MM.1S (cell line): Measurements from ENCODE around the gene NCOA5.

Experiments used
- EZH2 ChIP-seq: fragments of 300-600 bp; sonication (generic); optimal IDR thresholded peaks from 2 replicates; pipeline ENCODE3; 2017; ENCODE audit warnings: low read depth, mild to moderate bottlenecking, antibody characterized with exemption, low read length, mixed read lengths
- EZH2phosphoT487 ChIP-seq: fragments of 300-600 bp; sonication (generic); IDR thresholded peaks from 2 replicates; pipeline ENCODE4 v1.6.1; 2018; ENCODE audit warnings: antibody characterized with exemption, low read length
- TF ChIP-seq, protein P1 (sequence below): fragments of 300-600 bp; sonication (generic); IDR thresholded peaks from 2 replicates; pipeline ENCODE4 v1.5.1; 2016; ENCODE audit warnings: antibody characterized with exemption, low read length, mixed read lengths

DNA sequence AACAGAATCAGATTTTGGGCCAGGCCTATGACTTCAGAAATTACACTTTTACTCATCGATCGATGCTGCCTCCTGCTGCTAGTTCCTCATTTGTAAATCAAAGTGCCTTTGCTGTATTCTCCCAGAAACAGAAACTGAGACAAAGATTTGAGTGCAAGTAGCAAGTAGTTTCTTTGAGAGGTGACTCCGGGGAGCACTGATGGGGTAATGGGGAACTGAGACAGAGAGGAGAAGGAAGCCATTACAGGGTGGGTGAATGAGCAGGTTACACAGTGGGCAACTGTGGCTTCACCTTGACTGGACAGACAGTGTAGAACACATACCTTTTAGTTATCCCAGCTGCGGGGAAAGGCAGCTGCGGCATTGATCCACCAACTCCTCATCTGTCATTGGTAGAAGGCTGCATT, 18.7 kb upstream of the NCOA5 start:
- TF ChIP-seq, protein P1, sequence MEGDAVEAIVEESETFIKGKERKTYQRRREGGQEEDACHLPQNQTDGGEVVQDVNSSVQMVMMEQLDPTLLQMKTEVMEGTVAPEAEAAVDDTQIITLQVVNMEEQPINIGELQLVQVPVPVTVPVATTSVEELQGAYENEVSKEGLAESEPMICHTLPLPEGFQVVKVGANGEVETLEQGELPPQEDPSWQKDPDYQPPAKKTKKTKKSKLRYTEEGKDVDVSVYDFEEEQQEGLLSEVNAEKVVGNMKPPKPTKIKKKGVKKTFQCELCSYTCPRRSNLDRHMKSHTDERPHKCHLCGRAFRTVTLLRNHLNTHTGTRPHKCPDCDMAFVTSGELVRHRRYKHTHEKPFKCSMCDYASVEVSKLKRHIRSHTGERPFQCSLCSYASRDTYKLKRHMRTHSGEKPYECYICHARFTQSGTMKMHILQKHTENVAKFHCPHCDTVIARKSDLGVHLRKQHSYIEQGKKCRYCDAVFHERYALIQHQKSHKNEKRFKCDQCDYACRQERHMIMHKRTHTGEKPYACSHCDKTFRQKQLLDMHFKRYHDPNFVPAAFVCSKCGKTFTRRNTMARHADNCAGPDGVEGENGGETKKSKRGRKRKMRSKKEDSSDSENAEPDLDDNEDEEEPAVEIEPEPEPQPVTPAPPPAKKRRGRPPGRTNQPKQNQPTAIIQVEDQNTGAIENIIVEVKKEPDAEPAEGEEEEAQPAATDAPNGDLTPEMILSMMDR = peak; percentile 37
- TF ChIP-seq EZH2phosphoT487 = no peak
- no peak for TF ChIP-seq EZH2
